HUES6 (cell line): ENCODE results near the gene NUMBL.
"Not testable (repeated sequence)": the region's sequence is repeated elsewhere in the genome, so short reads cannot be mapped to it uniquely, and the experiment has no call there.

Experiments used
- H3K27ac ChIP-seq: 2 replicates; pipeline ENCODE4 v1.7.0; 2013; ENCODE audit warnings: low read depth, mild to moderate bottlenecking, low read length, inconsistent platforms
- H3K27me3 ChIP-seq: 2 replicates; pipeline ENCODE4 v1.6.1; 2013; ENCODE audit warnings: low read length; ENCODE audit not compliant: control insufficient read depth, insufficient read depth
- H3K36me3 ChIP-seq: 2 replicates; pipeline ENCODE4 v1.6.1; 2013; ENCODE audit warnings: low read length; ENCODE audit not compliant: control insufficient read depth, insufficient read depth
- H3K4me1 ChIP-seq: 2 replicates; pipeline ENCODE4 v1.6.1; 2013; ENCODE audit warnings: low read length; ENCODE audit not compliant: control insufficient read depth, insufficient read depth
- H3K4me3 ChIP-seq: 2 replicates; pipeline ENCODE4 v1.5.1; 2013; ENCODE audit warnings: low read depth, low read length
- H3K9ac ChIP-seq: one replicate; pipeline ENCODE4 v1.6.1; 2013; ENCODE audit warnings: mild to moderate bottlenecking, low read length
- H3K9me3 ChIP-seq: 2 replicates; pipeline ENCODE4 v1.6.1; 2013; ENCODE audit warnings: low read depth, low read length; ENCODE audit not compliant: control insufficient read depth, insufficient read depth

NUMBL gene

GRCh38 chr19:40690050-40690692, at the start of gene NUMBL:
Gene NUMBL, minus strand, starts transcription at chr19:40690651. Its CDS starts 168 bp downstream, at chr19:40690483.
- Histone ChIP-seq H3K27me3 (no peaks in the 10 kb centered on the region), H3K36me3 (peaks cover 32% of the 10 kb centered on the region), H3K9me3 (no peaks in the 10 kb centered on the region), H3K9ac (peak within 1 kb of the TSS; percentile 88), H3K4me1 (peaks cover 20% of the 10 kb centered on the region), H3K27ac (peak within 1 kb of the TSS; percentile 93), H3K4me3 (peak within 1 kb of the TSS; percentile 93)

DNA sequence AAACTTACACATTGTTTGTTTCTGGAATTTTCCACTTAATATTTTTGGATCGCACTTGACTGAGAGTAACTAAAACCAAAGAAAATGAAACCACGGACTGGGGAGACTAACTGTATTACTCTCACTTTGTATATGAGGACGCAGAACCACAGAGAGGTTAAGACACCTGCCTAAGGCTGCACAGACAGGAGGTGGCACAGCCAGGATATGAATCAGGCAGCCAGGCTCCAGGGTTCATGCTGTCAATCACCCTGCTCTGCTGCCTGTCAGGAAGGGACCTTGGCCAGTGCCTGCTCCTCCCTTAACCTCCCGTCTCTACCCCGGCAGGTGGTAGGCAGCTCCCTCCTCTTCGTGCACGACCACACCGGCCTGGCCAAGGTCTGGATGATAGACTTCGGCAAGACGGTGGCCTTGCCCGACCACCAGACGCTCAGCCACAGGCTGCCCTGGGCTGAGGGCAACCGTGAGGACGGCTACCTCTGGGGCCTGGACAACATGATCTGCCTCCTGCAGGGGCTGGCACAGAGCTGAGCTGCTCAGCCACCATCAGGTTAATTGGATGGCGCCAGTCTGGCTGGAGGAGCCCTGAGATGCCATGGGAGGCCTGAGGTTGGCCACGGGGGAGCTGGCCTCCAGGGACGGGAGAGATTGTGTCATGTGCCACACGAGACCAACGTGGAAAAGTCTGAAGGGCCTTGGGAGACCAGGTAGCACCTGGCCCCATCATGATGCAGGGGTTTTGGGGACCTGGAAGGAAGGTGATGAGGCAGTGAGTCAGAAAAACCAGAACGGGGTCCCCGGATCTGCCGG, 48.8 kb upstream of the NUMBL start:
- no peaks in the 10 kb centered on the region for H3K9me3 ChIP-seq
- peaks cover under 1% of the 10 kb centered on the region; the same call in 1 of the 2 replicates for H3K4me1 ChIP-seq
- H3K27ac ChIP-seq, result no peak overlapping the region

GRCh38 chr19:40737102-40737644, 46.7 kb upstream of the NUMBL start:
- H3K4me1 ChIP-seq, result no peaks in the 10 kb centered on the region
- H3K9me3 ChIP-seq, result no peaks in the 10 kb centered on the region
- H3K27ac ChIP-seq, result no peak overlapping the region
- no peaks in the 10 kb centered on the region for H3K27me3 ChIP-seq
- H3K36me3 ChIP-seq, result peaks cover 77% of the 10 kb centered on the region
- H3K9ac ChIP-seq, result no peak overlapping the region
- no peak overlapping the region for H3K4me3 ChIP-seq

More for the DNA sequence above, 48.8 kb upstream of the NUMBL start:
- Histone ChIP-seq H3K4me3 (no peak overlapping the region), H3K9ac (no peak overlapping the region), H3K36me3 (peaks cover 74% of the 10 kb centered on the region), H3K27me3 (no peaks in the 10 kb centered on the region)

DNA sequence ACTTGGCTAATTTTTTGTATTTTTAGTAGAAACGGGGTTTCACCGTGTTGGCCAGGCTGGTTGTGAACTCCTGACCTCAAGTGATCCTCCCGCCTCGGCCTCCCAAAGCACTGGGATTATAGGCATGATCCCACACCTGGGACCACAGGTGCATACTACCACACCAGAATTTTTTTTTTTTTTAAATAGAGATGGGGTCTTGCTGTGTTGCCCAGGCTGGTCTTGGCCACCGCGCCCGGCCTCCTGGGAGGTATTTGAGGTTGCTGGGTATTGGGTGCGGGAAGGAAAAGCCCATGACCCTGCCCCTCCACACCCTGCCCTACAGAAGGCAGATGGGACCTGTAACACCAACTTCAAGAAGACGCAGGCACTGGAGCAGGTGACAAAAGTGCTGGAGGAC, 46.2 kb upstream of the NUMBL start:
- H3K9ac ChIP-seq, result no peak overlapping the region
- no peak overlapping the region for H3K4me3 ChIP-seq
- no peak overlapping the region for H3K27ac ChIP-seq
- peaks cover 76% of the 10 kb centered on the region for H3K36me3 ChIP-seq
- no peaks in the 10 kb centered on the region for H3K27me3 ChIP-seq
- no peaks in the 10 kb centered on the region for H3K9me3 ChIP-seq
- no peaks in the 10 kb centered on the region for H3K4me1 ChIP-seq

DNA sequence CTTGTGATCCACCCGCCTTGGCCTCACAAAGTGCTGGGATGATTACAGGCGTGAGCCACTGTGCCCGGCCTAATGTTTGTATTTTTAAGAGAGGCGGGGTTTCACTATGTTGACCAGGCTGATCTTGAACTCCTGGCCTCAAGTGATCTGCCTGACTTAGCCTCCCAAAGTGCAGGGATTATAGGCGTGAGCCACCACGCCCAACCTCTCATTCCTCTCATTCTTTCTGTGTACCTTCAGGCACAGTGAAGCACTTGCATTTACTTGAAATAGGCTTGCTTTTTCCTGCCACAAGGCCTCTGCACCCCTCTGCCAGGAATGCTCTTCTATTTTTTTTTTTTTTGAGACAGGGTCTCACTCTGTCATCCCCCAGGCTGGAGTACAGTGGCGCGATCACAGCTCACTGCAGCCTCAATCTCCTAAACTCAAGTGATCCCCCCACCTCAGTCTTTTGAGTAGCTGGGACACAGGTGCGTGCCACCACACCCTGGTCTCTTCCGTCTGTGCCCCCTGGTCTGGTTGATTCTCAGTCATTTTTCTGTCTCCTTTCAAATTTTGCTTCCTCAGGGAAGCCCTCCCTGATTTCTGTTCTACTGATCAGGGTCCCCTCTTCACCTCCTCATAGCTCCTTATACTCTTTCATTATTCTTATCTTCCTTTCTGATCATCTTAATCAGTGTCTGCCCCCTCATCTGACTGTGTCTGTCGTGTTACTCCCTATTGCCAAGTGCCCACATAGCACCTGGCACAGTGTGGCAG, 44.7 kb upstream of the NUMBL start:
- Histone ChIP-seq H3K4me3 (no peak overlapping the region), H3K27me3 (no peaks in the 10 kb centered on the region), H3K9me3 (no peaks in the 10 kb centered on the region), H3K9ac (no peak overlapping the region), H3K27ac (no peak overlapping the region), H3K36me3 (peaks cover 82% of the 10 kb centered on the region), H3K4me1 (no peaks in the 10 kb centered on the region)

GRCh38 chr19:40733149-40733548, 42.7 kb upstream of the NUMBL start:
- Histone ChIP-seq H3K27ac (no peak overlapping the region), H3K36me3 (peaks cover 77% of the 10 kb centered on the region), H3K9me3 (no peaks in the 10 kb centered on the region), H3K4me1 (no peaks in the 10 kb centered on the region), H3K4me3 (no peak overlapping the region), H3K27me3 (no peaks in the 10 kb centered on the region), H3K9ac (no peak overlapping the region)

GRCh38 chr19:40732304-40732703, 41.9 kb upstream of the NUMBL start:
- H3K27me3 ChIP-seq, H3K9ac ChIP-seq, H3K27ac ChIP-seq, H3K9me3 ChIP-seq, H3K4me1 ChIP-seq, H3K4me3 ChIP-seq: not testable (repeated sequence)
- H3K36me3 ChIP-seq, result peaks cover 82% of the 10 kb centered on the region

GRCh38 chr19:40730065-40730464, 39.6 kb upstream of the NUMBL start:
- not testable (repeated sequence) for H3K27me3 ChIP-seq, H3K27ac ChIP-seq, H3K4me3 ChIP-seq, H3K4me1 ChIP-seq, H3K9ac ChIP-seq, H3K9me3 ChIP-seq
- peaks cover 78% of the 10 kb centered on the region for H3K36me3 ChIP-seq

DNA sequence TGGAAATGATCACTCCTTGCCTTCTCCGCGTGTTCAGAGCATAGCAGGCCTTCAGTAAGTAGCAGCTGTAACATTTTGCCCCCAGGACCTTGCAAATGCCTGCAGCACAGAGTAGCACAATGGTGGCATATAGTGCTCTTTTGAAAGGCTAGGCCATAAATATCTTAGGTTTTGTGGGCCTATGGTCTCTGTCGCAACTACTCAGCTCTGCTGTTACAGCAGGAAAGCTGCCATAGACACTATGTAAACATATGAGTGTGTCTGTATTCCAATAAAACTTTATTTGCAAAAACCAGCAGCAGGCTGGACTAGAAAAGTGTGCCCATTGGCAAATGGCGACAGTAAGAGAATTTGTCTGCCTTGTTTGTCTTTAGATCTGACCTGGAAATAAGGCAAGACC, 35.8 kb upstream of the NUMBL start:
- Histone ChIP-seq H3K4me3 (no peak overlapping the region), H3K4me1 (no peaks in the 10 kb centered on the region), H3K9ac (no peak overlapping the region), H3K9me3 (no peaks in the 10 kb centered on the region), H3K27ac (no peak overlapping the region), H3K36me3 (peaks cover 60% of the 10 kb centered on the region), H3K27me3 (no peaks in the 10 kb centered on the region)

GRCh38 chr19:40724855-40725254, 34.4 kb upstream of the NUMBL start:
- Histone ChIP-seq H3K9me3 (no peaks in the 10 kb centered on the region), H3K4me1 (no peaks in the 10 kb centered on the region), H3K36me3 (peaks cover 52% of the 10 kb centered on the region), H3K27me3 (no peaks in the 10 kb centered on the region), H3K27ac (no peak overlapping the region), H3K4me3 (no peak overlapping the region), H3K9ac (no peak overlapping the region)
